ENCODE data around the gene LAMC1.

The LAMC1 gene

DNA sequence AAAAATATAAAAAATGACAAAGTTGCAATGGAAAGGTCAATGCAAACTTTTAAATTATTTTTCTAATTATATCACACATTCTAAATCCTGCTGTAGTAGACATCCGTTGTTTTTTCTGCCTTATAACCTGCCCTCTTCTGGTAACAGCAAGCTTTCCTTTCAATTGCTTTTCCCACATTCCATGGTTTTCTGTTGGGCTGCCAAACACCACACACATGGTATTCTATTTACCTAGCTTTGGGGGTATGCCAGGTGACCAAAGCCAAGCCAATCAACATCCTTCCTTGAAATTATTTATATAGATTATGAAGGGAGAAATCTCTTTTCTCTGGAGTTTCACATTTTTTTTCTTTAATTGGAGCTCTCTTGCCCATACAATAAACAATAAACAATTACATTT is 3.4 kb upstream of the LAMC1 start:
- in situ Hi-C loops (cut with HindIII; ENCODE audit: low sequenced_read_pairs), result no loop called here

DNA sequence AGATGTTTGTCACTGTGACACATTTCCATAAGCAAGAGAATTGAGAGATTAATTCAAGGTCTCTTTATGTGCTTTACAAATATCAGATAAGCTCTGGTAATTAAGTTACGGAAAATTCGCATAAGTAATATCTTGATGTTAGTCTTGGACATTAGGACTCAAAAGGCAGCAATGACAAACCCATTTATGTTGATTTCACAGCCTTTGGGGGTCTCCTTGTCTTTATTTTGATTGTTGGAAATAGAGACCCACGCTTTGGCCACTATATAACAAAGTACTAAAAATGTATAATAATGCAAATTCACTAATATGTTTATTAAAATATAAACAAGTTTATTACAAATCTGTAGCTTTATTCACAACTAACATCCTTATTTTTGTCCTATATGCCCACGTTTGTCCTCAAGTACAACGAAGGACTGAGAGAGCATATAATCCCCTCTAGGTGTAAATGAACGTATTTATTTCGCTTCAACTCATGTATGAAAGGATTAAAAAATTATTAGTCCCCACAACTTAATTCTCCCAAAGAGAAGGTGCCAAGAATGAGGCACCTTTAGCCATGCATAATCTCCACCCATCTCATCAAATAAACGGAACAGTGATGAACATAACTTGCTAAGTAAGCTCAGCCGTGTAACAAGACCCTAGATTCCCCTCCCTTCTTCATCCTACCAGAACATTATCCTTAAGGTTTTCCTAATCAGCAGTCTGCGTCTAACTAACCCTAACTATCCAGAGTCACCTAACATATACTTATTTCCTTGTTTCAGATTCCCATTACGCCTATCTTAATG is 1.6 kb upstream of the LAMC1 start:
- in situ Hi-C loops (cut with HindIII; ENCODE audit: low sequenced_read_pairs), result no loop called here

DNA sequence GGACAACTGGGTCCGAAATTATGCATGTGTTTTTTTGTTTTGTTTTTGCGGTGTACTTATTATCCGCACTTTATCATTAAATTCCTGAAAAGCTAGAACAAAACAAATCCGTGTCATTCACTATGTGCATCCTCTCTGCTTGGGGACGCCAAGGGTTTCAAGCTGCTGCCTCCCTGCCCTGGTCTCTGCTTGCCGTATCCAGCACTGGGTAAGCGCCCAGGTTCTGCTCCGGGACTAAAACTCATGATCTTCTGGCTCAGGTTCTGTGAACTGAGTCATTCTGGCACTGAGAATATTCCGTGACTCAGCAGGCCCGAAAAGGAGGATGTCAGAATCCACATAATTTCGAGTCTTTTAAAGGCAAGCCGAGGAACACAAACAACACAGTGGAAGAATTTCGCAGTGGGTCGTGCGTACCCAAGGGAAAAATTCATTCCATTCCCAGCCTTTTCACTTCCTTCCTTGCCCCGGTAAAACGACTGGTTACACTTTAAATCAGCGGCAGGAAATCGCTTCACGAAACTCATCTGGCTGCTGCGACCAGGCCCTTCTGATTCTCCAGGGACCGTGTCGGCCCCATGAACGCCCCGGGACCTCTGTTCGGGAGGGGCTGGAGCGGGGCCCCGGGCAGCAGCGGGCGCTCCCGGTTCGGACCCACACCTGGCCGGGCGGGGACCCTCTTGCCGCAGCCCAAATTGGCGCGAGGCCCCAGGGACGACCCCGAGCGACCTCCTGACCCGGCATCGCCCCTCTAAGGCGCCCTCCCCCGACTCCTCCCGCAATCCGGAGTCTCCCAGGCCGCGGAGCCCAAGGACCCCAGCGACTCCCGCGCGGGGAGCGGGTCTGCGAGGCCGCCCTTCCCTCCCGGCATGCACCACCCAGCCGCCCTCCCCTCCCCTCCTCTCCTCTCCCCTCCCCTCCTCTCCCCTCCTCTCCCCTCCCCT is 746 bp upstream of the LAMC1 start:
- in situ Hi-C loops (cut with HindIII; ENCODE audit: low sequenced_read_pairs), result no loop called here

DNA sequence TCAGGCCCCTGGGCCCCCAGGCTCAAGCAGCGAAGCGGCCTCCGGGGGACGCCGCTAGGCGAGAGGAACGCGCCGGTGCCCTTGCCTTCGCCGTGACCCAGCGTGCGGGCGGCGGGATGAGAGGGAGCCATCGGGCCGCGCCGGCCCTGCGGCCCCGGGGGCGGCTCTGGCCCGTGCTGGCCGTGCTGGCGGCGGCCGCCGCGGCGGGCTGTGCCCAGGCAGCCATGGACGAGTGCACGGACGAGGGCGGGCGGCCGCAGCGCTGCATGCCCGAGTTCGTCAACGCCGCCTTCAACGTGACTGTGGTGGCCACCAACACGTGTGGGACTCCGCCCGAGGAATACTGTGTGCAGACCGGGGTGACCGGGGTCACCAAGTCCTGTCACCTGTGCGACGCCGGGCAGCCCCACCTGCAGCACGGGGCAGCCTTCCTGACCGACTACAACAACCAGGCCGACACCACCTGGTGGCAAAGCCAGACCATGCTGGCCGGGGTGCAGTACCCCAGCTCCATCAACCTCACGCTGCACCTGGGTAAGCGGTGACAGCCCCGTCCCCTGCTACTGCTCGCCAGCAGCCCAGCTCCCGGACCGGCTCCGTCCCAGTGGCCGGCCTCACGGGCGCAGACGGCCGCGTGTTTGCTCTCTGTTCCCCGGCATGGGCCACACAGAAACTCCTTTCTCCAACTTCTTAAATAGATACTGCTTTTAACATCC is 539 bp downstream of the LAMC1 start:
- in situ Hi-C loops (cut with HindIII; ENCODE audit: low sequenced_read_pairs), result no loop called here

DNA sequence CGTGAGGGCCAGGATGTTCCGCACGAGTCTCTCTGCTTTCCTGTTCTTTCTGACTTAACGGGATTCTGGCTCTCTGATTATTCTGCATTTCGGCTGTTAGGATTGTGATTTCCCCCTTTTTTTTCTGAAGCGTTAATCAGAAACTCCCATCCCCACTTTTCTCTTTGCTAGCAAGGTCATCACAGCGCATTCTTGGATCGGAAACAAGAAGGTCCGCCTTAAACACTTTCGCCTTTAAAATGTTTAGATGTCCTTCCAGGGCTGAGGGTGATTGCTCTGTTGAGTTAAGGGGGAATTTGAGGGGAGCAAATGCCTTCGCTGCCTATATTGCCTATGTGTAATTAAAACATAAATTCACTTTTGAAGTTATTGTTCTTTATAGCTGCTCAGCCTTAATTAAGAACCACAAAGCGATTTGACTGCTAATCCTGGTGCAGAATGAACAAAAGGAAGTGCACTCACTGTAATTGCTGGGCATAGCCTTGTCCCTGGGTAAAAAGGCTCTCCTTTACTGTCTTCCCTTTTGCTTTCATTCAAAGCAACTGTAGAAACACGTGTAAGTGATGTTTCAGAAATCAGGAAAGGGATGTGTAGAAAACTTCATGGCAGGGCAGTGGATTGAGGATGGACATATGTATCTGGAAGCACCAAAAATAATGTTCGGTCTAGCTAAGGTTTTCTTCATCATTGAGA is 1.2 kb downstream of the LAMC1 start:
- in situ Hi-C loops (cut with HindIII; ENCODE audit: low sequenced_read_pairs), result no loop called here

DNA sequence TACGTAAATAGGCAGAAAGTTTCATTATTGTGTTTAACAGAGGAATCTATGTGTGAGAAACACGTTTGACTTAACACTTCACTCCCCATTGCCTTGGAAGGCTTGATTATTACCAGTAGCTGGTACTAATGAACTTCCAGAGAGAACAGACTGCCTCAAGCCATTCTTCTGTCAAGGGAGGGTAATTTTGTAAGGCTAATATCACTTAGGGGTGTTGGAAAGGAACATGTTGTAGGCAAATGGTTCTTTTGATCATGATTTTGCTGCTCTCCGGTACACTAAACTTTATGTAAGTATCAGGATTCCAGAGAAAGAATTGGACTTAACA is 1.8 kb downstream of the LAMC1 start:
- in situ Hi-C loops (cut with HindIII; ENCODE audit: low sequenced_read_pairs), result no loop called here

DNA sequence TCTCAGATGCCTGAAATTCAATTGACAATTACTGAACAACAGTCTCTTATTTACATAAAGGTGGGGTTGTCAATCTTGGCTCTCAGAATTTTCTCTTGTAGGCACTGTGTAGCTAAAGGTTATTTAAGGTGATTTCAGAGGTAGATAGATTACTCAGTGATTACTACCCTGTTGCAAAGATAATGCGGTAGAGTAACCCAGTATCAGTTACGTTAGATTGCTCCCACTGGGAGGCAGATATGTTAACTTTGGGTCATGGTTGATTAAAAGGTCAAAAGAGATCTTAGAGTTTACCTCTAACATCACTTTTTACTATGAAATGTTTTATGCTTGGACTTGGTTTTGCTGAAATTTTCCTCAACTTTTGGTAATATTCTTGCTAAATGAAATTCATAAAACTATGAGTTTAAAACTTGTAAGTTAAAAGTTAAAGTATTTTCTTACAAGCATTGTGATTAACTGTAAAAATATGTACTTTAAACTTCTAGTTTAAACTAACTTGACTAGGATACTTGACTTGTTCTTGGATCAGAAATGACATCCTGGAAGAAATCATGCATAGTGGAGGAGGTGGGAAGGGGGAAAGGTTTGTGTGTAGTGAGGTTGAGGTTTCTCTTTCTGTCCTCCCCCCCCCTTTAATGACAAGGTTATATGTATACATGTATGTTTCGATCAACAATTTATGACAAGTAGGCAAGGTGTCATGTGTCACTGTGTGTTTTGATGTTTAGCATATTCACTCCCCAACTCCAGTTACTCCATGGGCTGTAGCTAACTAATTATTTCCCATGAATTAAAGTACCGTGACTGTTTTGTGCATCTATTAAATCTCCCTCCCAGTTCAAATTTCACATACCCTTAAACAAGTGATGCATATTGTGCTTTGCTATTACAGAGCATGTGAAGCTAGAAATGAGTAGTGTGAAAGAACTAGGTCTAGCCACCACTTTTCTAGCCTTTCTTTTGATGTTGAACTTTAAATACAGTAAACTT is 2.9 kb downstream of the LAMC1 start:
- in situ Hi-C loops (cut with HindIII; ENCODE audit: low sequenced_read_pairs), result no loop called here

DNA sequence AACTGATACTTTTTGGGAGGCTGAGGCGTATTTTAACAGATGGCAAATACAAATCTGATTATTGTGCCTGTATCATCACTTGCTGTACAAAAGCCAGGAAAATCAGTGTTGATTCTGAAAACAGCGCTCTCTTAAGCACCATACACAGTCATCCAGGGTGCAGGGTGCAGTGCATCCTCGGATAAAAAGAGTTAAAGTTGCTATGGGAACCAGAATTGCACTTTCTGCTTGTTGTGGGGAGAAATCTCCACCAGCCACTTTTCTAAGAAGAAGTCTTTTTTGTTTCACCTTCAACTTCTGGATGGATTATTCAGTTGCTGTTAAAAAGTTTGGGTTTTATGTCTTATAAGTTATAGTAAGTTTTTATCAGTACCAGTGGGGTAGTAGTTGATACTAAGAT is 3.8 kb downstream of the LAMC1 start:
- in situ Hi-C loops (cut with HindIII; ENCODE audit: low sequenced_read_pairs), result no loop called here

DNA sequence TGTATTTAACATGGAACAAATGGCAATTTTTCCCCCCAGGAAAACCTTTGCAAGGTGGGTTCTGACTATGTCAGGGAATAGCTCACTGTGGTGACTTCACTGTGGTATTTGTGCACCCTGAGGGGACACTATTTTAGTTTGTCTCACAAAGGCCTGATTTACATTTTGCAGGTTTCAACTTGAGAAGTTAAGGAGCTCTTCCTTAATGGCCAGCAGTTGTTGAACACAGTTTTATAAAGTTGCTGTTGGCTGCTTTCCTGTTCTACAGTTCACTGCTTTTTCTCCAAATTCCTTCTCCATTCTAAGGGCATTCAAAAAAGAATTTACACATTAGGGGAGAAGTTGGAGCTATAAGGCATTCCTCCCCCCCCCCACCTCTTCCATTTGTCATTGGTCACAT is 4.6 kb downstream of the LAMC1 start:
- in situ Hi-C loops (cut with HindIII; ENCODE audit: low sequenced_read_pairs), result no loop called here

DNA sequence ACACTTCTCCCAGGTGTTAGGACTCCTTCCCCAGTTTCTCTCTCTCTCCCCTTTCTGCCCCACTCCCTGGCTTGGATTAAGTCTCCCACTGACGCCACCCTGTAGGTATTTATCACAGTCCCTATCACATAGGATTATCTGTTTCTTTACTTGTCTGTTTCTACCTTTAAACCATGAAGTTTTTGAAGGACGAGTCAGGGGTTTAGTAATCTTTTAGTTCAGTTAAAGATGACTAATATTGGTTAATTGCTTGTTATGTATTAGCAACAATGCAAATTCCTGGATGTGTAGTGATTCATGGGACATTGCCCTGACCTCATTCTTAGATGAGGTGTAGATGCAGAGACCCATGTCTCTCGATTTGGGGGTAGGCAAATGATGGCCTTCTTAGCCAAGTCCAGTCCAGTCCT is 6.4 kb downstream of the LAMC1 start:
- in situ Hi-C loops (cut with HindIII; ENCODE audit: low sequenced_read_pairs), result no loop called here

DNA sequence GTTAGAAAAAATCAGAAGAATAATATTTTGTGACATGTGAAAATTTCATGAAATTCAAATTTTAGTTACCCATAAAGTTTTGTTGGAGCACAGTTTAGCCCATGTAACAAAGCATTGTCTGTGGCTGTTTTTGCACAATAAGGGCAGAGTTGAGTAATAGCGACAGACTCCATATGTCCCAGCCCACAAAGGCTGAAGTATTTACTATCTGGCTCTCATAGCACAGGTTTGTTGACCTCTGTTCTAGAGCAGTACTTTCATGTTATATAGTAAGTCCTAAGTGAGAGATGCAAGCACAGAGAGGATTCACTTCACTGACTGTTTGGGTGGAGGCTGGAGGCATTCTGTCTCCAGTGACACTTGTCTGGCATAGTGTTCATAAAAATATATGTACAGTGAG is 6.8 kb downstream of the LAMC1 start:
- in situ Hi-C loops (cut with HindIII; ENCODE audit: low sequenced_read_pairs), result no loop called here

DNA sequence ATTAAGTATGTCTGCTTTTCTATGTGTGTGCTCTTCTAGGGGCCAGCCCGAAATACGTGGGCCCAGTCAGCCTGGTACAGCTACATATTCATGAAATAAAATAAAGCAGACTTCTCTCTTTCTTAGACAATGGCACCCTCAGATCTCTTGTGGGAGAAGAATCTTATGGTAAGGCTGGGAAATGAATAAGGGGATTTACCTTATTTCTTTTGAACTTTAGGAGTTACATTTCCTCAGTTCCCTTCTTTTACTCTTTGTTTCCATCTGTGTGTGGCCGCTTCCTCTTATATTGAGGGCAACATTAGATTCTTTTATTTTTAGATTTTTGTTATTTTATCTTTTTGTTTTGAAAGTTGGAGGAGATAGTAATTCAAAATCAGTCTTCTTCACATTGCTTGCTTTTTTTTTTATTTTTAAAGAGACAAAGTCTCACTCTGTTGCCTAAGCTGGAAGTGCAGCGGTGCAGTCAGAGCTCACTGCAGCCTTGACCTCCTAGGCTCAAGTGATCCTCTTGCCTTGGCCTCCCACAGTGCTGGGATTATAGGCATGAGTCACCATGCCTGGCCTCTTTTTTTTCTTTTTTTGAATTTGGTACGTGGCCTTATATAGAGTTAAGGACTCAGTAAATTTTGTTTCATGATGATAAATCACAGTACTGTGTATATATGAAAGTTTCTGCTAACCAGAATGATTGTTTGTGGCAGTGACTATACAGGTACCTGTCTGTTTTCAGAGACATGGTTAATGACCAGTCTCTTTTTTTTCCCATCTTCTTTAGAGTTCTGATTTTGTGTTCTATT is 9.1 kb downstream of the LAMC1 start:
- in situ Hi-C loops (cut with HindIII; ENCODE audit: low sequenced_read_pairs), result no loop called here

DNA sequence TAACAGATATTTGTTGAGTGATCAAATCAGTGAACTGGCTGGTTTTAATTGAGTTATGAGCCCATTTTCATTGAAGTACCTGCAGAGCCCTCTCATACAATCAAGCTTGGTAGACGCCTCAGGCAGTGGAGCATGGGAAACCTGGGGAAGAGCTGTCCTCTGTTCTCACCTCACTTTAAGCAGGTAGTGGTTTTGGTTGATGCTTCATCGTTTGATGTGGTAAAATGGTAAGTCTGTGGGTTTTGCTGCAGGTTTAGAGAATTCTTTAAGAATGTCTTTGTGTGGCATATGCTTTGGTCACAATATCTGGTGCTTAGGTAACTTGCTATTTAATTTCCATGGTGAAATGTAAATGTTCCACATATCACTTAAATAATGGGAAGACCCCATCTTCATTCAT is 10.0 kb downstream of the LAMC1 start:
- in situ Hi-C loops (cut with HindIII; ENCODE audit: low sequenced_read_pairs), result no loop called here

DNA sequence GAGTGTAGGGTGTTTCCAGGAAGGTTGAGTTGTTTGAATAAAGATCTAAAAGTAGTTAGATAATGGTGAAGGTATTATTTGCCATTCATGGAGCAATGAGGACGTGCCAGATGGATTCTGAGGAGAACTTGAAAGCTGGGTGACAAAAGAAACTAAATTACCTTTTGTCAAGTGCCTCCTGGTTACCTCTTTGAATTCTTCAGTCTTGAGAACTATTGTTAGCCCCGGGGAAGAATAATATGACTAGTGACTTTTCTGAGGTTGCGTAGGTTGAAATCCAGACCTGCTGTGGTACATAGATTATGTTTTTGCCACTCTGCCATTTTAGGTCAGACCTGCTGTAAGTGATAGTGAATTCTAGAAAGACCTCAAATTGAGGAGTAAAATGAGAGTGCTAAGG is 11.5 kb downstream of the LAMC1 start:
- in situ Hi-C loops (cut with HindIII; ENCODE audit: low sequenced_read_pairs), result no loop called here

DNA sequence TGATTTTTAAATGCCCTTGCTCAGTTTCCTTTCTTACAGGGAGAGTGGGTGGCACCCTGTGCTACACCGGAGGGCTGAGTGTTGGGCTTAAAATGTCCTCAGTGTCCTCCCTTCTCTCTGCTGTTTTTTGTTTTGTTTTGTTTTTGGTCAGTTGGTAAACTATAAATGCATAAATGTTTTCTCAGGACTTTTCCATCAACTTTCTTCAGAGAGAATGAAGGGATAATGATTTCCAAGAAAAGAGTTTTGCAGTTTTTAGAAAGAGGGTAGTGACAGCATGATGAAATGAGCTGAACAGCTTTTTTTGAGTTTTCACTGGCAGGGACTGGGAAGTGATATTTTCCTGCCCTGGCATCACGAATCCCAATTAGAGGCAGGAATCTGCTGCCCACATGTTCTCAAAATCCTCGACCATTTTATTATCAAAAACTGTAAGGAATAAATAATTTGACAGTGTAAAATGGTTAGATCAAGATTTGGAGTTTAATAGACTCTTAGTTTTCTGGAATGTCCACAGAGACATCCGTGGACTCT is 15.2 kb downstream of the LAMC1 start:
- in situ Hi-C loops (cut with HindIII; ENCODE audit: low sequenced_read_pairs), result no loop called here

DNA sequence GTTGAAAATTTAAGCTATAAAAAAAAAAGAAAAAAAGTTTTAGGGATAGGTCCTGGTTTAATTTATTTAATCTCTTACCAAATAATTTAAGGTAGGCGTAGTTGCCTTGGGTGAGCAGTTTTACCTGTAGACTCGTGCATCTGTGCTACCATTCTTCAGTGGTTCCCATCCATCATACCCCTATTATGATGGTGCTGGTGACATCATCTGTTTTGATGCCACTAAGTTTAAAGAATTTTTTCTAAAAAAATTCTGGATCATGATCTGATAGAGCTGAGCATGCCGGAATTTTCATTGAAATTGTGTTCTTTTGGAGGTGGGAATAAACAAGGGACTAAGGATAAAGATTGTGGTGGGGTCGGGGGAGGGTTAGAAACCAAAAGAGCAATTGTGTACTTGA is 15.7 kb downstream of the LAMC1 start:
- in situ Hi-C loops (cut with HindIII; ENCODE audit: low sequenced_read_pairs), result no loop called here

DNA sequence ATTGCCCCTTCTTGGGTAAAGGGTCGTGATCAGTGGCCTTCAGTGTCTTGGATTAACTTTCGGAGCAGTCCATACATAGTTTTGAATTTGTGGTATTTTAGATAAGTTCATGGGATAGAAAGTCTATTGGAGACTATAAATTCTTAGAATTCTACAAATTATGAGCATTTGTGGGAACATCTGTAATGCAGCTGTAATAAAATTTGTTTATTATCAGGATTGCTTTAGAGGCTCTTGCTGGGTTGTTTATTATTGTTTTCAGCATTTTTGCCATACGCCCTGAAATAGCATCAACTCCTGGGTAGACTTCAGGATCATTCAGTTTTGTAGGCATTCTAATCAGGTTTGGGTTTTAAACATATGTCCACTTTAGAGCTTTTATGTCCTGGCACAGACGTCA is 16.1 kb downstream of the LAMC1 start:
- in situ Hi-C loops (cut with HindIII; ENCODE audit: low sequenced_read_pairs), result no loop called here

DNA sequence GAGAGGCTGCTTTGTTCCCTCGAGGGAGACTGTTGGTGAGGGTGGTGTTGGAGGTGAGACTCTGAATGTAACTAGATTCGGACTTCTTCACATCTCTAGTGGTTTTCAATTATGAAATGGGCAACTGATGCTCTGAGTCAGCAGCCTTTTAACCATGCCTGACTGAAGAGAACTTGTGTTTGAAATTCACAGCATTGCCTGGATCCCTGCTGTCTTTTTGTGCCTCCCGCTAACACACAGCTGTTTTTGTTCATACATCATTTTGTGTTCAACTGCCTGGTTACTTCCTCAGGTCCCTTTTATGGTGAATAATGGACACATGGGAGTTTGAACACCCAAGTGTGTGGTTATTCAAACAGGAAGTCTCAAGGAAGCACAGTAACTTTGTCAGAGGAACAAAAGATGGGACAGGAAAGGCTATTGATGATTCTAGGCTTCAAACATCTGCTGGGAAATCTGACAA is 16.8 kb downstream of the LAMC1 start:
- in situ Hi-C loops (cut with HindIII; ENCODE audit: low sequenced_read_pairs), result no loop called here

DNA sequence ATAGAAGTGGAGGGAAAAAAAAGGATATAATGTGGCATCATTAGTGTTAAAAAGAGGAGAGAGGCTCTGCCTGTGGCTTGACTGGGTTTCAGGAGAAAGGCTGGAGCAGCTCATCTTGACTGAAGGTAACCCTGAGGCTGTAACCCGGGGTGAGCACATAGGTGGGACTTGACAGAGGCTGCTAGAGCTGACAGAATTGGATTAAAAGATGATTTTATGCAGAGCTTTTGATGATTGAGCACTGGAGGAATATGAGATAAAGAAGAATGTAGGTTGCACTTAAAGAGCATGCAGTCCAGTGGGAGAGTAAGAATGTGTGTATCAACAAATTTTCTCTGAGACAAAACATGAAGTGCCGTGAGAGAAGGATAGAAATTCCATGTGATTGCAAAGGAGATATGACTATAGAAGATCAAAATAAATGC is 17.3 kb downstream of the LAMC1 start:
- in situ Hi-C loops (cut with HindIII; ENCODE audit: low sequenced_read_pairs), result no loop called here

Data from DLD1 (cell line).